Measurements from ENCODE around the gene FAM131A.

FAM131A gene

GRCh38 chr3:184347321-184348056 is 10.1 kb downstream of the FAM131A start:
- TF ChIP-seq TAF1 (IDR thresholded peaks at IDR 0.05; ENCODE audit: borderline replicate concordance, insufficient read depth, low read length) = no peak
- no peak for TF ChIP-seq FOXP2 (optimal IDR thresholded peaks at IDR 0.05; ENCODE audit: borderline replicate concordance, extremely low read depth, extremely low read length, insufficient read depth)
- TF ChIP-seq REST (IDR thresholded peaks at IDR 0.05; ENCODE audit: insufficient read depth in 1 of 2, low read depth in 2 of 2, low read length in 2 of 2) = no peak
- TF ChIP-seq SIN3A (IDR thresholded peaks at IDR 0.05; ENCODE audit: borderline replicate concordance, insufficient read depth, low read length) = no peak
- TF ChIP-seq POLR2AphosphoS5 (IDR thresholded peaks at IDR 0.05; ENCODE audit: low read depth, low read length) = no peak

- TF ChIP-seq SIN3A (IDR thresholded peaks at IDR 0.05; ENCODE audit: borderline replicate concordance, insufficient read depth, low read length) (no peak), FOXP2 (optimal IDR thresholded peaks at IDR 0.05; ENCODE audit: borderline replicate concordance, extremely low read depth, extremely low read length, insufficient read depth) (no peak), POLR2AphosphoS5 (IDR thresholded peaks at IDR 0.05; ENCODE audit: low read depth, low read length) (no peak), REST (IDR thresholded peaks at IDR 0.05; ENCODE audit: insufficient read depth in 1 of 2, low read depth in 2 of 2, low read length in 2 of 2) (no peak), TAF1 (IDR thresholded peaks at IDR 0.05; ENCODE audit: borderline replicate concordance, insufficient read depth, low read length) (no peak)
These were observed 10.6 kb downstream of the FAM131A start for GRCh38 chr3:184348057-184348382.

GRCh38 chr3:184349563-184350470 is 12.4 kb downstream of the FAM131A start:
- TF ChIP-seq POLR2AphosphoS5 (IDR thresholded peaks at IDR 0.05; ENCODE audit: low read depth, low read length) = no peak
- TF ChIP-seq FOXP2 (optimal IDR thresholded peaks at IDR 0.05; ENCODE audit: borderline replicate concordance, extremely low read depth, extremely low read length, insufficient read depth) = no peak
- TF ChIP-seq SIN3A (IDR thresholded peaks at IDR 0.05; ENCODE audit: borderline replicate concordance, insufficient read depth, low read length) = no peak
- TF ChIP-seq REST (IDR thresholded peaks at IDR 0.05; ENCODE audit: insufficient read depth in 1 of 2, low read depth in 2 of 2, low read length in 2 of 2) = no peak
- TF ChIP-seq TAF1 (IDR thresholded peaks at IDR 0.05; ENCODE audit: borderline replicate concordance, insufficient read depth, low read length) = no peak

GRCh38 chr3:184350618-184351017 is 13.2 kb downstream of the FAM131A start:
- TF ChIP-seq SIN3A (IDR thresholded peaks at IDR 0.05; ENCODE audit: borderline replicate concordance, insufficient read depth, low read length) (no peak), TAF1 (IDR thresholded peaks at IDR 0.05; ENCODE audit: borderline replicate concordance, insufficient read depth, low read length) (no peak), POLR2AphosphoS5 (IDR thresholded peaks at IDR 0.05; ENCODE audit: low read depth, low read length) (no peak), FOXP2 (optimal IDR thresholded peaks at IDR 0.05; ENCODE audit: borderline replicate concordance, extremely low read depth, extremely low read length, insufficient read depth) (no peak), REST (IDR thresholded peaks at IDR 0.05; ENCODE audit: insufficient read depth in 1 of 2, low read depth in 2 of 2, low read length in 2 of 2) (no peak)
